GM21786 (cell line): ENCODE measurements around the gene RNU5B-1.
"Not testable (repeated sequence)": the region's sequence is repeated elsewhere in the genome, so short reads cannot be mapped to it uniquely, and the experiment has no call there.

Experiments
- ATAC-seq: cut with Tn5 transposase; IDR thresholded peaks from one replicate; pipeline ENCODE4 v1.9.1; 2021; ENCODE audit not compliant: unreplicated experiment

RNU5B-1 gene

DNA sequence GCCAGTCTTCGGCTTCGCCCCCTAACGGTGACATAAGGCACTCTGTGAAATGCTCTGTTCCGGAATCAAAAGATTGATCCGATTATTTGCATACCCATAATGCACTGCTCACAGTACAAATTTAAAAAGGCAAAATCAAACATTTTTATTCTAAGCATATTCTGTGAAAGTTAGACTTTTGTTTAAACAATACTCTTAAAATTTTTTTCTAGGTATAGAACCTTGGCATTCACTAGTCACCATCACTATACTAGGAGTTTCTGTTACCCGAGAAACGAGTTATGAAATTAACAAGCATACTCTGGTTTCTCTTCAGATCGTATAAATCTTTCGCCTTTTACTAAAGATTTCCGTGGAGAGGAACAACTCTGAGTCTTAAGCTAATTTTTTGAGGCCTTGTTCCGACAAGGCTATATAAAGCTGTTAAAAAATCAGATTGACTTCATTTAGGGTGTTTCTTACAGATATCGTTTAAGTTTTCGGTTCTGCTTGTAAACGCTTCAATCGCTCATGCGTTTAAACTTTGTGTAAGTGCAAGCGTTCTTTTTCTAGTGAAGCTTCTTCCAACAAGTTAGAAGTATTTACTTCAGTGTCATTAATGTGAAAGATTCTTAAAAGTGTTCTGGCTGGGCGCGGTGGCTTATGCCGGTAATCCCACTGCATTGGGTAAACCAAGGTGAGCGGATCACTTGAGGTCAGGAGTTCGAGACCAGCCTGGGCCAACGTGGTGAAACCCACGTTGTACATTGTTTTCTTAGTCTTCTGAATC lies at the start of gene RNU5B-1:
Gene RNU5B-1 (plus strand): TSS at position 297 of the 769 bp plus-strand sequence.
- ATAC-seq: peak; percentile 66

DNA sequence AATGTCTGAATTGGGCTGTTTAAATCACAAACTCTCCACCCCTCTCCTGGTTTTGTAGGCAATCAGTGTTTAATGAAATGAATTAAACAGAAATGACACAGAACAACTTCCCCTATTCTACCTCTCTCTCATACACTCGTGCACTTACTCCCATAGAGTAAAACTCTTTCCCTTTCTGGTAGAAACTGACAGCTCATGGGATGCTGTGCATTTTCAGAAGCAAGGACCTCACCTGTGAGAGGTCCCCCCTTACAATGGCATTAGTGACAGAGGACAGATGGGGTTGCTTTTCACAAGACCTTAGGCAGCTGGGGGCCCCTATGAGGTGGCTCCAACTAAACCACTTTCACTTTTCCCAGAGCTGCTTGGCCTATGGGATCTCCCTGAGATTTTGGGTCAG lies 49.7 kb upstream of the RNU5B-1 start:
- no peak for ATAC-seq

DNA sequence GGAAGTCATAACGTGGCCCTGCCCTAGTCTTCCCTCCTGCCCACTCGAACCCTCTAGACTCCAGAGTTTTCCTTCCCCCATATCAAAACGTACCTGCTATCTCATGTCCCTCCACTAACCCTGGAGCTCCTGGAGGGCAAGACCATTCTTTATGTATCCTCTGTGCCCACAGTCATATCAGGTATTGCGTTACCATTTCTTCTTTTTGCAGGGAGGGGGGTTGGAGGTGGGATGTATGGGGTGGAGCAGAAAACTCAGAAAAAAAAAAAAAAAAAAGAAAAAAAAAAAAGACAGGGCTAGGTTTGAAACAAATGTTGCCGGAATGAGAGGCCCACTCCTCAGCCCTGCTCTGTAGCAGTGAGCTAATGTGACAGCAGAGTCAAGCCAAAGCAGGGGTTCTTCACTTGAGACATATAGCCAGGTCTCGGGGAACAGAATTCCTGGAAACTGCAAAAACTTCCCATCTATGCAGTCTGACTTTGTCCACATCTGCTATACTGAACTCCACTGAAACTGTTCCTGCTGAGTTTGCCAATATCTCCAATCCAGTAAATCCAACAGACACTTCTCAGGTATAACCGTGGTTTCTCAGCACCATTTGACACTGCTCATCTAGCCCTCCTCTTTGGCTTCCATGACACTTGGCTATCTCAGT lies 48.9 kb upstream of the RNU5B-1 start:
- ATAC-seq: no peak

DNA sequence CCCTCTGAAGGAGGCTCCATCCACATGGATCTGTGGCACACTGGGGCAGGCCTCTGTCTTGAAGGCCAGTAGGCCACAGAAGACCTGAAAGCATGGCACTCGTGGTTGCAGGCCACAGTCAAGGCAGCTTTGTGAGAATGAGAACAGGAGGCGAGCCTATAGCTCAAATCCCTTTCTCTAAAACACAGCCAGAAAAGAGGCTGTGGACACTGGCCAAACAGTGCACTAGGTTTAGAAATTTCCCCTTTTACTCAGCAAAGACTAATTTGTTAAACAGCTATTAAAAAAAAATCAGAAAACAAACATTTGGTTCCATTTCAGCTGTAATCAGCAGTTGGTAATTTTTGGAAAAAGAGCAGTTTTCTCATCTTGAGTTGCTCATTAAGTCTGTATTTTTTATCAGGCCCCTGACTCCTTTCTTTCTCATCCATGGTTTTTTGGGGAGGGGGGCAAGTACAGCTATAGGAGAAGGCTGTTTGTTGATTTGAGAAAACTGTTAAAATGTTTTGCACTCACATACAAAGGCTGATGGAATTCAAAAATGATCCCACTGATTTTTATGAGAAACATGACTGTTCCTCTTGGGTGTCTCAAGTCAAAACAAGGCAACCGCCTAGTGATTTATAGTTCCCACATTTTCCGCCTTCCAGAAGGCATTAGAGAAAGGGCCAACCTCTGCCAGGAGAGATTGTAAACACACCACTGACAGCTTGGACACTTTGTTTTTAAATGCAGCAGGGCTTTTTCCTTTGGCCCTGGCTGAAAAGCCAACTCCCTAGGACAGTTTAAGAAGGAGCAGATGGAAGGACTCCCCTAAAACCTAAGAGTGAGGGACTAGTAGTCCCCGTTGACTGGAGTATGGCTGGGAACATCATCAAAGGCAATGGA lies 45.9 kb upstream of the RNU5B-1 start:
- ATAC-seq: no peak

DNA sequence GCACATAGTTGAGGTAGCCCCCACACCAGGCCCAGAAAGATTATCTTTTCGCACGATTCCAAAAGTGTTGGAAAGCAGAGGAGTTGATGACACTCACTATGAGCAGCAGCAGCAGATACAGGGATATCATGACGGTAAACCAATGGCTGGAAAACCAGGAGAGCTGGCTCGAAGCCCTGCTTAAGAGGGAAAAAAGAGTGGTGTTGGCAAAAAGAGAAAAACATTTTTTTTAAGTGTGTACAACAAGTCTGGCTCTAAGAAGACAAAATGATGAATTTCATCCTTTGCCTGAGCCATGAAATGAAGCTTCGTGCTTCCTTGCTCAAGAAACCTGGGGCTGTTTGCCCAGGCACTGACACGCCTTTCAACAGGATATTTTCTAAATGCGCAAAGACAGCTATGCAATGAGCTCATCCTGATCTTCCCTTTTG lies 45.1 kb upstream of the RNU5B-1 start:
- ATAC-seq: no peak

DNA sequence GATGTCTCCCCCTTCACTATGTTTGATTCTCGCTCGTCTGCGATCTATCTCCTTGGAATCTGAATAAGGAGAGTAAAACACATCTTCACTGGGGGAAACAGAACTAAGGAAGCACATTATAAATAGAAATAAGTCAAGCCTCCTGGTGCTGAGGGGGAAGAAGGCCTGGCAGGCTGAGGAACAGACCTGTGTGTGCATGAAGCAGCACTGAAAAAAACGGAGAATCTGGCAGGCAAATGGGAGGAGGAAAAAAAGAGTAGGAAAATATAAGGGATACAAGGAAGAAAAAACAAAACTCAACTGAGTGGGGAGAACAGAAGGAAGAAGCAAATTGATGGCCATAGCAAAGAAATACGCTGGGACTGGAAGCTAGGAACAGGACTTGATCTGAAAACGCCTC lies 43.5 kb upstream of the RNU5B-1 start:
- ATAC-seq: no peak

DNA sequence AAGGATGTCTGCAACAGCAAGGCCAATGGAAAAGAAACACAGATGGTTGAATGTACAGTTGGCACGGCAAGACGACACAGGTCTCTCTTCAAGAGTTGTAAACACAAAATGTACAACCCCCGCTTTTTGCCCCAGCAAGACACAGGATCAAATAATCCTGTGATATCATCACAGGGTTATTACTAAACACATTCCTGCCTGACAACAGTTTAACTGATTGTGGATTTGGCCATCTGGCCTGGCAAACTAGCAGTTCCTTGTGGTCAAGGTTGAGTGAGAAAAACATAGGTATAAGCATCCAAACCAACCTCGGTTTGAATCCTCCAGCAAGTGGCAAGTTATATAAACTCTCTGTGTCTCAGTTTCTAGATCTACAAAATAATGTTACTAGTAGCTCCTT lies 41.2 kb upstream of the RNU5B-1 start:
- ATAC-seq: no peak

DNA sequence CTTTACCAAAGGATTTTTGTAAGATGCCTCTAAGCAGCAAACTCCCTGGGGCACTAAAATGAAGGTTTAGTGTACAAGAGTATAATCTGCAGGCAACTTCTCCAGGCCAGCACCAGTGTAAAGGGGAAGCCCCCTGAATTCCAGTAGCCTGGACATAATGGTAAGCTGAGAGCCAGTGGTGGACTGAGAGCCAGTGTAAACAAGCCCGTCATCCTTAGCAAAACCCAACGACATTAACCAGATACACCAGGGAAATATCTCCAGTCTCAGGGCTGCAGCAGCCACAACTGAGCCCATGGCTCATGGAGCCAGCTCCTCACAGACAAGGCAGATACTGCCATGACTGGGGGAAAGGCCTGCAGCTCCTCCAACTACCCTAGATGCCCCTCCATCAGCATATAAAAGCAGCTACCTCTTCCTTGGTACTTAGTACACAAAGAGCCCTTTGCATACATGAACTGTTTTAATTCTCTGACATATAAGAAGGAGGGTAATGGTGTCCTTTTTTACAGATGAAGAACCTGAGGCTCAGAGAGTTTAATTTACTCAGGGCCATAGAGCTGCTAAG lies 39.5 kb upstream of the RNU5B-1 start:
- ATAC-seq: no peak

DNA sequence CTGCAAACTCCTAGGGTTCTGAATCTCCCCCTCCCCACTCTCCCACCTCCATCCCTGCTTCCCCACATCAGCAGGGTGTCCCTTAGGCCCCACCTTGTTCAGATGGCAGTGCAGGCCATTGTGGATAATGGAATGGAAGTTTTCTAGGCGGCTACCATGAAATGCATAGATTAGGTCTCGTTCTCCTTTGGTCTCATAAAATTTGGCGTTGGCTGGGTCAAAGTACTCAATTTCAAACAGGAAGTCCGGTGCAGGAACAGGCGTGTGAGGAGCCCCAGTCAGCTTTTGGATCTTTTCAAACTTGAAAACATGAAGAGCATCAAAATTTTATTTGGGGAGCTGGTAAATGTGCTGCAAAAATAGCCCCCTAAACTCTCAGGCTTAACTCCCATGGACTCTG lies 38.0 kb upstream of the RNU5B-1 start:
- no peak for ATAC-seq

DNA sequence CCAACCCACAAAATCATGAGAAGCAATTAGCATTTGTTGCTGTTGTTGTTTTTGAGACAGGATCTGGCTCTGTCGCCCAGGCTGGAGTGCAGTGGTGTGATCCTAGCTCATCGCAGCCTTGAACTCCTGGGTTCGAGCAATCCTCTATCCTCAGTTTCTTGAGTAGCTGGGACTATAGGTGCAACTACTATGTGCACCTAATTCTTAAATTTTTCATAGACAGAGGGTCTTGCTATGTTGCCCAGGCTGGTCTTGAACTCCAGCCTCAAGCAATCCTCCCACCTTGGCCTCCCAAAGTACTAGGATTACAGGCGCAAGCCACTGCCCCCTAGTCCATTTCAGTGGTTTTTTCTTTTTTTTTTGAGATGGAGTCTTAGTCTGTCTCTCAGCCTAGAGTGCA lies 36.1 kb upstream of the RNU5B-1 start:
- ATAC-seq: no peak

DNA sequence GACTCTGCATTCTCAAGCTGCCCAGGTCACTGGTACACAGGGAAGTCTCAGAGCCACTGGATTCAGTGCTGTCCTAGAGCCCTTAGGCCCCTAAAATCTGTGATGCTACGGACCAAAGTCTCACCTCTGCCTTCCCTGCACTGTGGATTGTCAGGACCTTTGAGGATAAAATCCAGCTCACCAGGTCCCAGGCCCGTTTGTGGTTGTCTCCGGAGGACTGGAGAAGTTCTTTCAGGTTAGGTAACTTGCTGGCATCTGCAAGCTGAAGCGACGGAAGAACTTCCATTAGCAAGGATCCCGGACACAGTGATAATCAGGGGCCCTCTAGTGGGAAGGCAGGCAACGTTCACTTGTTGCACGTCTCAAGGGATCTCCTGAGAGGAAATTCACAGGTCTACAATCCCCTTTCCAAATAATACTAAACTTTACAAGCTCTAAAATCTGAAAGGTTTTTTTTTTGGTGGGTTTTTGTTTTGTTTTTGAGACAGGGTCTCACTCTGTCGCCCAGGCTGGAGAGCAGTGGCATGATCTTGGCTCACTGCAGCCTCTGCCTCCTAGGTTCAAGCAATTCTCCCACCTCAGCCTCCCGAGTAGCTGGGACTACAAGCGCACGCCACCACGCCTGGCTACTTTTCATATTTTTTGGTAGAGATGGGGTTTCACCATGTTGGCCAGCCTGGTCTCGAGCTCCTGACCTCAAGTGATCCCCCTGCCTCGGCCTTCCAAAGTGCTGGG lies 33.5 kb upstream of the RNU5B-1 start:
- not testable (repeated sequence) for ATAC-seq

DNA sequence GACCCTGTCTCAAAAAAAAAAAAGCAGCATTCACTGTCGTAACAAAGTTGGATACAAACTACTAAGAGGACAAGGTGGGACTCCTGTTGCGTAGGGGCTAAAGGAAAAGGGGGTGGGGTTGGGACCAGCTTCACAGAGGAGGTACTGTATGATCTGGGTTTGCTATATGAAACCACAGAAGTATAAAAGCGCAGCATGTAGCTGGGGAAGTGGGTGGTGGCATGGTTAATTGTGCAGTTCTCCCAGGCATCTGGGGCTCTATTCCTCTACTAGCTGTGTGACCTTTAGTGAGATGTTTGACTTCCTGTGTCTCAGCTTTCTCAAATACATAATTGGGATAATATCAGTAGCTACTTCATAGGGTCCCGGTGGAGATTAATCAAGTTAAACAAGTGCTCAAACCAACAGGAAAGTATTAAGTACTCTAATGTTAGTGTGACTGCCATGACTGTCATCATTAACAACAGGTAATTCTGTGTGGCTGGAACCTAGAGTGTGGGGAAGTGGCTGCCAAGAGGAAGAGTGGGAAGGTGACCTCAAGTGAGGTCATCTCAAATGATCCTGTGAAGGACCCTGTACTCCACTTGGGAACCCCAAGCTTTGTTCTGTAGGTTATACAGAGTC lies 29.3 kb upstream of the RNU5B-1 start:
- no peak for ATAC-seq

DNA sequence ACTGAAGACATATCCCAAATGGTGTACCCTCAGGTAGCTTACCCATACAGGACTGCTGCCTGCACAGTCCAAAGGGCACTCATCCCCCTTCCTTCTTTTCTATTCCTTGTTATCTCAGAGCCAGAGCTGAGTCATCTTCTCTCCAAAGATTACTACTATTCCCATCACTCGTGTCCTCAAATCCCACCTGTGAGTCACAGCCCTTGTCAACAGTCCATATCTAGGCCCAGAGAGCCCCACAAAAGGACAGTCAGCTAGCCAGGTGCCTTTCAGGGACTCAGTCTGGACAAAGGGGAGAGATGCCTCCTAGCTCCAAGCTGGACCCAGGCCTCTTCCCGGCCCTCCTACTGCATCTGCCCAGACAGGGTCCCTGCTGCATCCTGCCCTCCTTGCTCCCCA lies 28.8 kb upstream of the RNU5B-1 start:
- no peak for ATAC-seq

DNA sequence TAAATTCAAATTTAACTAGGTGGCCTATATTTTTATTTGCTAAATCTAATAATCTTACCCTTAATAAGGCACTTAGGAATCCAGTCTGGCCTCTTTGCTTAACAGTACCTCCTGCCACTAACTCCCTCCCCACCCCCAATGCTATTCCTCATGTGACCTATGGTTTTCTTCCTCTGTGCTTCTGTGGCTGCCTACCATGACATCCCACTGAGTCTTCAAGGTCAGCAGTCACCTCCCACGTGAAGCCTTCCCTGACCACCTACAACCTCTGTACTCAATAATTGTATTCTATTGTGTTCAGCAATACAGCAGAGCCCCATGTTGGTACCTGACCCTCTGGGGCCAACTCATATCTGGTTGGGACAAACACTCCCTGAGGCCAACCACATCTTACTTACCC lies 27.5 kb upstream of the RNU5B-1 start:
- no peak for ATAC-seq

DNA sequence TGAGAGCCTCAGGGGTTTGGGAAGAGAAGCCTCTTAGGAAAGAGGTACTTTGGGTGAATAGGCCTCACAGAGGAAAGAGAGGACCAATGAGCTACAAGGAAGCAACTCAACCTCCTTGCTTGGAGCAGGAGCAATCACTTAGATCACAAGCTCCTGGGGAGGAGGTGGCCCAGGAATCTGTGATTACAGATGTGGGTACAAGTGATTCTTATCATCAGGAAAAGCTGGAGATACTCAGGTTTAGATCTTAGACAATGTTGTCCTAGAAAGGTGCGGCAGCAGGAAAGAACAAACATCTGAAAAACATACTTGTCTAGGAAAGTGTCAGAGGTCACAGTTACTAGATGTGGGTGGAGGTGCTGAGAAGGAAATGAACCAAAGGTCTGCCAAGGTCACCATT lies 26.0 kb upstream of the RNU5B-1 start:
- no peak for ATAC-seq

DNA sequence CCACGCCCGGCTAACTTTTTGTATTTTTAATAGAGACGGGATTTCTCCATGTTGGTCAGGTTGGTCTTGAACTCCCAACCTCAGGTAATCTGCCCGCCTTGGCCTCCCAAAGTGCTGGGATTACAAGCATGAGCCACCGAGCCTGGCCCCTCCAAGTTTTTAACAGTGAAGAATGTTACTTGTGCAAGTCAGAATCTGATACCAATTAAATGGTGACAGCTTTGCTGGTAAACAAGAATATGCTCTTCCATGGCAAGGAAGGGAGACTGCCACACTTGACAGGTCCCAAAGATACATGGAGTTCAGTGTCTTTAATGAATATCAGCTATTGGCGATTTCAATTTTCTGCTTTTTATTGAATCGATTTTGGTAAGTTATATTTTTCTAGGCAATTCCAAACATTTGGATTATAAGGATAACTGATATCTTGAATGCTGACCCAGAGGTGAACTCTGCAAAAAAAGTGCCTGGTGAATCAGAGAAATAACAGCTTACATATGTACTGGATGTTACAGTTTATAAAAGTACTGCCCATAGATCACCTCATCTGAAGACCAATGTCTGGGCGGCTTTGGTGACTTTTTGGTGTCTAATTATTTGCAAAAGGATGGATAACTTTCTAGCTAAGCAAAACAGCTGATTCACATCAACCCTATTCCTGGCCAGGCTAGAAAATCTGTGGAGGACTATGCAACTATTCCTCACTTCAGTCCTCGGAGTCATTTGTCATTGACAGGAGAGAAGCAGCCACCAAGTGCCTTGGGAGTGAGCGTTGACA lies 19.0 kb upstream of the RNU5B-1 start:
- ATAC-seq: no peak

DNA sequence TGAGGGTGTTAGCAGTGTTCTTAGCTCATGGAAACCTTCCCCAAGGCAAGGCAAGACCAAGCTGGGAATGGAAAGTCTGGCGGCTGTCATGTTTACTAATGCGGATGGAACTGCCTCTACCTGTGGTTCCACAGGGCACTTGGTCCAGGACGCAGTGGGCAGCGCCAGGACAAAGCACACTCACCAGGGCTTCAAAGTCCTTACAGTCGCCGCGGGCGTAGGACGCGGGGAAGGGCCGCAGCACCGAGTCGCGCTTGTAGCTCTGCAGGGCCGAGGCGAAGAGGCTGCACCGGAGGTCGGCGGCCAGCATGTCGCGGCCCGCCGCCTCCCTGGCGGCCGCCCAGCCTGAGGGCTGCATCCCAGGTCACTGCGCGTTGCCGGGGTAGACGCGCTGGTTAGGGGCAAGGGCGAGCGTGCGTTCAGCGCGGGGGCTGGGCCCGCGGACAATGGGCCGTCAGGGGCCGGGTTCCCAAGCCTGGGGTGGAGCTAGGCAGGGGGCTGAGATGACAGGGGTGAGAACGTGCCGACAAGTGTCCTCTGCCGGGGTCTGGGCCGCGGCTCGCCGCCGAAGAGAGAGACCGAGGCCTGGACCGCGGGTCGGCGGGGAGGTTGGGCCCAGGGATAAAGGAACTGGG lies 18.3 kb upstream of the RNU5B-1 start:
- peak; percentile 20 for ATAC-seq

DNA sequence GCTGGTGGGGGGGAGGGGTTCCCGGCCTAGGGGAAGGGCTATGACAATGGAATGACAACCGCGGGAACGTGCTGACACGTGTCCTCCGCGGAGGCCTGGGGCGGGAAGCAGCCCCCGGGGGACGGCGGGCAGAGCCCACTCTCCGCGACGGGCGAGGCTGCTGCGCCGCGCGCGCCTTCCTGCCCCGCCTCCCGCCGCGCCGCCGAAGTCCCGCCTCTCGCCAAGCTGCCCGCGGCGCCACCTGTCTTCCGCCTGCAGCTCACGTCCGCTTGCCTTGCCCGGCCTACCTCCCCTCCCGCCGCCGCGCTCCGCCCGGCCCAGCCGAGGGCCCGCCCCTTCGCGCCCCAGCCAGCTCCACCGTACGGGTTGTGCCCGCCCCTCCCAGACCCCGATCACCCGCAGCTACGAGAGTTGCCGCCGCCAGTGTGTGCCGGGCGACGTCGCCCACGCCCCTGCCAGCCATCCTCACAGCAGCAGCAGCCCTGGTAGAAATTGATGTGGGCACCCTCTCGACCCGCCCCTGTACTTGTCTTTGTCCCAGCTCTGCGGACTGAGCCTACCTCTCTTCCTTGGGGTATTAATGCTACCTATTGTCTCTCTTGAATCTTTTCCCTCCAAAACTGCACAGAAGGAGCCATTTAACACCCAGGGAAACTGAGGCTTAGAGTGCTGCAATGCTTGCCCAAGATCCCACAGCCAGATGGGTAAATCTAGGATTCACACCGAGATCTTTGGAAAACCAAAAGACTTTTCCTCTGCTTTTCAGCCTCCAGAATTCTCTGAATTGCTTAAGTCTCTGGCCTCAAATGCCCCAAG lies 17.6 kb upstream of the RNU5B-1 start, which contains the start of gene PARP16:
Gene PARP16 (minus strand): TSS at position 180 of the 816 bp plus-strand sequence. CDS start 457 bp downstream, outside the sequence.
- peak; percentile 93 for ATAC-seq
